ENCODE results near the gene ZNF844. TPM values are rescaled to one million over a fixed set of nuclear protein-coding genes. Genes with fewer than 3 reads are reported as not detected.

The ZNF844 gene
- total RNA-seq (28.1 TPM), polyA plus RNA-seq (ENCODE audit: insufficient read depth, low read depth, low replicate concordance) (7.4 TPM)
- long read RNA-seq, donor 1, full-length matches to known transcripts = 4 of 4 reads
- long read RNA-seq, donor 1, partial matches to known transcripts = 0 of 4 reads
- long read RNA-seq, donor 1, other reads (novel, unspliced or antisense) = 0 of 4 reads
- long read RNA-seq, donor 2, full-length matches to known transcripts = 5 of 5 reads
- long read RNA-seq, donor 2, partial matches to known transcripts = 0 of 5 reads
- long read RNA-seq, donor 2, other reads (novel, unspliced or antisense) = 0 of 5 reads
- long read RNA-seq, donor 3, full-length matches to known transcripts = 7 of 7 reads
- long read RNA-seq, donor 3, partial matches to known transcripts = 0 of 7 reads
- long read RNA-seq, donor 3, other reads (novel, unspliced or antisense) = 0 of 7 reads
- long read RNA-seq, donor 4, full-length matches to known transcripts = 6 of 6 reads
- long read RNA-seq, donor 4, partial matches to known transcripts = 0 of 6 reads
- long read RNA-seq, donor 4, other reads (novel, unspliced or antisense) = 0 of 6 reads
- long read RNA-seq, donor 5, full-length matches to known transcripts = 2 of 2 reads
- long read RNA-seq, donor 5, partial matches to known transcripts = 0 of 2 reads
- long read RNA-seq, donor 5, other reads (novel, unspliced or antisense) = 0 of 2 reads
- long read RNA-seq, donor 6, full-length matches to known transcripts = 6 of 6 reads
- long read RNA-seq, donor 6, partial matches to known transcripts = 0 of 6 reads
- long read RNA-seq, donor 6, other reads (novel, unspliced or antisense) = 0 of 6 reads
- long read RNA-seq, donor 7, full-length matches to known transcripts = 1 of 7 reads
- long read RNA-seq, donor 7, partial matches to known transcripts = 0 of 7 reads
- long read RNA-seq, donor 7, other reads (novel, unspliced or antisense) = 6 of 7 reads
- long read RNA-seq, donor 8, full-length matches to known transcripts = 6 of 6 reads
- long read RNA-seq, donor 8, partial matches to known transcripts = 0 of 6 reads
- long read RNA-seq, donor 8, other reads (novel, unspliced or antisense) = 0 of 6 reads
- long read RNA-seq, donor 9, full-length matches to known transcripts = 1 of 1 reads
- long read RNA-seq, donor 9, partial matches to known transcripts = 0 of 1 reads
- long read RNA-seq, donor 9, other reads (novel, unspliced or antisense) = 0 of 1 reads
- long read RNA-seq, donor 10, full-length matches to known transcripts = 2 of 2 reads
- long read RNA-seq, donor 10, partial matches to known transcripts = 0 of 2 reads
- long read RNA-seq, donor 10, other reads (novel, unspliced or antisense) = 0 of 2 reads

- FAIRE-seq (peak; percentile 86), DNase-seq (peak; percentile 97 to 99 (median 98))
- peak within 1 kb of the TSS; percentile 97 to 98 for H3K27ac ChIP-seq (ENCODE audit: low read depth in 2 of 2, low read length in 2 of 2)
- peak within 1 kb of the TSS; percentile 87 to 99 (median 92) for H3K9ac ChIP-seq (ENCODE audit: low read length in 3 of 3)
- peaks cover 0 to 3% (median 0%) of the 10 kb centered on the region in 3 donors for H3K4me1 ChIP-seq (ENCODE audit: control insufficient read depth in 2 of 3, insufficient read depth in 2 of 3, low read depth in 1 of 3, low read length in 3 of 3)
- no peak for TF ChIP-seq CTCF (IDR thresholded peaks at IDR 0.05; ENCODE audit: borderline replicate concordance, extremely low read depth, insufficient read depth)
- no peaks in the 10 kb centered on the region for H3K27me3 ChIP-seq (ENCODE audit: control insufficient read depth, insufficient read depth, low read length)
- H3K36me3 ChIP-seq (ENCODE audit: control insufficient read depth in 2 of 3, insufficient read depth in 3 of 3, low read length in 3 of 3) = peaks cover 0 to 3% (median 0%) of the 10 kb centered on the region in 3 donors
- intact Hi-C loops (cut with DNase I) = no loop called here
- H3K4me3 ChIP-seq (ENCODE audit: low read length in 3 of 3) = peak within 1 kb of the TSS; percentile 83 to 97 (median 95)
- H3K9me3 ChIP-seq (ENCODE audit: control insufficient read depth in 2 of 3, insufficient read depth in 1 of 3, low read length in 3 of 3) = peaks cover 2 to 15% (median 2%) of the 10 kb centered on the region in 3 donors
Measured at GRCh38 chr19:12064590-12065538, at the start of gene ZNF844. Gene ZNF844 (plus strand): TSS chr19:12064731. CDS start chr19:12064874, 143 bp downstream.

- TF ChIP-seq CTCF (IDR thresholded peaks at IDR 0.05; ENCODE audit: borderline replicate concordance, extremely low read depth, insufficient read depth) = no peak
- FAIRE-seq (no peak), DNase-seq (no peak)
- Histone ChIP-seq H3K27me3 (ENCODE audit: control insufficient read depth, insufficient read depth, low read length) (no peaks in the 10 kb centered on the region), H3K9me3 (ENCODE audit: control insufficient read depth in 2 of 3, insufficient read depth in 1 of 3, low read length in 3 of 3) (peaks cover 19 to 57% (median 23%) of the 10 kb centered on the region in 3 donors), H3K4me3 (ENCODE audit: low read length in 3 of 3) (no peak overlapping the region), H3K27ac (ENCODE audit: low read depth in 2 of 2, low read length in 2 of 2) (no peak overlapping the region), H3K36me3 (ENCODE audit: control insufficient read depth in 2 of 3, insufficient read depth in 3 of 3, low read length in 3 of 3) (peaks cover 31 to 47% (median 32%) of the 10 kb centered on the region in 3 donors), H3K9ac (ENCODE audit: low read length in 3 of 3) (no peak overlapping the region), H3K4me1 (ENCODE audit: control insufficient read depth in 2 of 3, insufficient read depth in 2 of 3, low read depth in 1 of 3, low read length in 3 of 3) (no peaks in the 10 kb centered on the region)
- intact Hi-C loops (cut with DNase I) = no loop called here
Measured at GRCh38 chr19:12015015-12015752, 49.3 kb upstream of the ZNF844 start.
